ENCODE results near the gene MSL3B.

Gene MSL3B

GRCh38 chr2:233871432-233871831, 3.2 kb upstream of the MSL3B start:
- H3K27ac ChIP-seq (ENCODE audit: low read depth, low read length) = no peak overlapping the region

DNA sequence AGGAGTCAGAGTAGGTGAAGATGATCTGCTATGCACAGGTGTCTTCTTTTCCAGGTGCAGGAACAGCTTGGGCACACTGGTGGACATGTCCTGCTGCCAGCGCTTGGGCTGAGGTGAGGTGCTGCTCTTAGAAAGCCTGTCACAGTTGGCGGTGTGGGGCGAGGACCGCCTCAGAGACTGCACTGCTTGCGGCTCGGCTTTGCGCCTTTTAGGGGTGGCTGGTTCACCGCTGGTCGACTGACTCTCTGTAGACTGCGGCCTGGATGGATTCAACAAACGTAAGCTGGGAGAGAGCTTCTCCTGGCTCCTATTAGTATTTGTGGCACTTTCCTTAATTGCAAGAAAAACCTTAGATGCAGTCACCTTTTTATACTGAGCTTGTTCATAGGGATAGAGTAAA, 1.7 kb downstream of the MSL3B start:
- no peak overlapping the region for H3K27ac ChIP-seq (ENCODE audit: low read depth, low read length)
- H3K9ac ChIP-seq (ENCODE audit: low read length) = no peak overlapping the region
- H2AFZ ChIP-seq (ENCODE audit: low read depth, low read length, poor library complexity, severe bottlenecking) = no peak overlapping the region
- H3K27me3 ChIP-seq (ENCODE audit: insufficient read depth, low read length) = no peaks in the 10 kb centered on the region
- no peak for TF ChIP-seq CBX3 (IDR thresholded peaks at IDR 0.05; ENCODE audit: low read depth)
- TF ChIP-seq EZH2phosphoT487 (IDR thresholded peaks at IDR 0.05; ENCODE audit: borderline replicate concordance) = no peak
- no peak for TF ChIP-seq ZFX (IDR thresholded peaks at IDR 0.05)
- TF ChIP-seq RAD21 (IDR thresholded peaks at IDR 0.05; ENCODE audit: low read depth) = no peak
- no peak for TF ChIP-seq ELF1 (IDR thresholded peaks at IDR 0.05; ENCODE audit: borderline replicate concordance, low read depth)
- no peak for TF ChIP-seq POLR2AphosphoS5 (IDR thresholded peaks at IDR 0.05; ENCODE audit: low read depth, low read length)
- TF ChIP-seq, protein P1, sequence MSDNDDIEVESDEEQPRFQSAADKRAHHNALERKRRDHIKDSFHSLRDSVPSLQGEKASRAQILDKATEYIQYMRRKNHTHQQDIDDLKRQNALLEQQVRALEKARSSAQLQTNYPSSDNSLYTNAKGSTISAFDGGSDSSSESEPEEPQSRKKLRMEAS (IDR thresholded peaks at IDR 0.05) = no peak
- no peak for TF ChIP-seq SIN3A (IDR thresholded peaks at IDR 0.05; ENCODE audit: low read depth)
- no peak for TF ChIP-seq POLR2A (IDR thresholded peaks at IDR 0.05; ENCODE audit: borderline replicate concordance, extremely low read depth, insufficient read depth, insufficient read length)
- TF ChIP-seq, protein P2, sequence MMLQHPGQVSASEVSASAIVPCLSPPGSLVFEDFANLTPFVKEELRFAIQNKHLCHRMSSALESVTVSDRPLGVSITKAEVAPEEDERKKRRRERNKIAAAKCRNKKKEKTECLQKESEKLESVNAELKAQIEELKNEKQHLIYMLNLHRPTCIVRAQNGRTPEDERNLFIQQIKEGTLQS (IDR thresholded peaks at IDR 0.05) = no peak
- TF ChIP-seq, protein P3, sequence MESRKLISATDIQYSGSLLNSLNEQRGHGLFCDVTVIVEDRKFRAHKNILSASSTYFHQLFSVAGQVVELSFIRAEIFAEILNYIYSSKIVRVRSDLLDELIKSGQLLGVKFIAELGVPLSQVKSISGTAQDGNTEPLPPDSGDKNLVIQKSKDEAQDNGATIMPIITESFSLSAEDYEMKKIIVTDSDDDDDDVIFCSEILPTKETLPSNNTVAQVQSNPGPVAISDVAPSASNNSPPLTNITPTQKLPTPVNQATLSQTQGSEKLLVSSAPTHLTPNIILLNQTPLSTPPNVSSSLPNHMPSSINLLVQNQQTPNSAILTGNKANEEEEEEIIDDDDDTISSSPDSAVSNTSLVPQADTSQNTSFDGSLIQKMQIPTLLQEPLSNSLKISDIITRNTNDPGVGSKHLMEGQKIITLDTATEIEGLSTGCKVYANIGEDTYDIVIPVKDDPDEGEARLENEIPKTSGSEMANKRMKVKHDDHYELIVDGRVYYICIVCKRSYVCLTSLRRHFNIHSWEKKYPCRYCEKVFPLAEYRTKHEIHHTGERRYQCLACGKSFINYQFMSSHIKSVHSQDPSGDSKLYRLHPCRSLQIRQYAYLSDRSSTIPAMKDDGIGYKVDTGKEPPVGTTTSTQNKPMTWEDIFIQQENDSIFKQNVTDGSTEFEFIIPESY (IDR thresholded peaks at IDR 0.05; ENCODE audit: extremely low read depth, insufficient replicate concordance, low read length) = no peak
- TF ChIP-seq TCF7L2 (IDR thresholded peaks at IDR 0.05; ENCODE audit: borderline replicate concordance, extremely low read depth, insufficient read depth, insufficient read length) = no peak
- TF ChIP-seq, protein P4, sequence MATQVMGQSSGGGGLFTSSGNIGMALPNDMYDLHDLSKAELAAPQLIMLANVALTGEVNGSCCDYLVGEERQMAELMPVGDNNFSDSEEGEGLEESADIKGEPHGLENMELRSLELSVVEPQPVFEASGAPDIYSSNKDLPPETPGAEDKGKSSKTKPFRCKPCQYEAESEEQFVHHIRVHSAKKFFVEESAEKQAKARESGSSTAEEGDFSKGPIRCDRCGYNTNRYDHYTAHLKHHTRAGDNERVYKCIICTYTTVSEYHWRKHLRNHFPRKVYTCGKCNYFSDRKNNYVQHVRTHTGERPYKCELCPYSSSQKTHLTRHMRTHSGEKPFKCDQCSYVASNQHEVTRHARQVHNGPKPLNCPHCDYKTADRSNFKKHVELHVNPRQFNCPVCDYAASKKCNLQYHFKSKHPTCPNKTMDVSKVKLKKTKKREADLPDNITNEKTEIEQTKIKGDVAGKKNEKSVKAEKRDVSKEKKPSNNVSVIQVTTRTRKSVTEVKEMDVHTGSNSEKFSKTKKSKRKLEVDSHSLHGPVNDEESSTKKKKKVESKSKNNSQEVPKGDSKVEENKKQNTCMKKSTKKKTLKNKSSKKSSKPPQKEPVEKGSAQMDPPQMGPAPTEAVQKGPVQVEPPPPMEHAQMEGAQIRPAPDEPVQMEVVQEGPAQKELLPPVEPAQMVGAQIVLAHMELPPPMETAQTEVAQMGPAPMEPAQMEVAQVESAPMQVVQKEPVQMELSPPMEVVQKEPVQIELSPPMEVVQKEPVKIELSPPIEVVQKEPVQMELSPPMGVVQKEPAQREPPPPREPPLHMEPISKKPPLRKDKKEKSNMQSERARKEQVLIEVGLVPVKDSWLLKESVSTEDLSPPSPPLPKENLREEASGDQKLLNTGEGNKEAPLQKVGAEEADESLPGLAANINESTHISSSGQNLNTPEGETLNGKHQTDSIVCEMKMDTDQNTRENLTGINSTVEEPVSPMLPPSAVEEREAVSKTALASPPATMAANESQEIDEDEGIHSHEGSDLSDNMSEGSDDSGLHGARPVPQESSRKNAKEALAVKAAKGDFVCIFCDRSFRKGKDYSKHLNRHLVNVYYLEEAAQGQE (IDR thresholded peaks at IDR 0.05; ENCODE audit: low read depth) = no peak
- H3K9me2 ChIP-seq (ENCODE audit: insufficient read depth) = no peaks in the 10 kb centered on the region
- peaks cover 0 to 6% of the 10 kb centered on the region in 2 experiments; a peak in 2 of 4 replicates for H3K4me1 ChIP-seq (ENCODE audit: control insufficient read depth in 1 of 2, insufficient read depth in 2 of 2, low read length in 2 of 2)
- ChIA-PET CTCF (no interaction called here), RAD21 (ENCODE audit: low non-redundant PET in 1 of 2, low total read pairs in 2 of 2, uncharacterized antibody in 2 of 2, unreplicated experiment in 2 of 2) (no interaction called here), POLR2A (no interaction called here)
- H3K36me3 ChIP-seq (ENCODE audit: control insufficient read depth in 1 of 2, insufficient read depth in 2 of 2, low read length in 2 of 2) = peaks cover 0 to 12% of the 10 kb centered on the region in 2 experiments; a peak in 1 of 4 replicates
- no peak overlapping the region for H3K4me3 ChIP-seq (replicated peaks in 1 of 2; ENCODE audit: low read depth in 1 of 2, low read length in 2 of 2)
- no peak for ATAC-seq
- peaks cover 34% of the 10 kb centered on the region for H3K79me2 ChIP-seq (ENCODE audit: insufficient read depth, low read length)
- 0 out of 4 replicates have a peak, but pooled peaks cover 0 to 3% of the 10 kb centered on the region in 2 experiments for H3K9me3 ChIP-seq (ENCODE audit: control insufficient read depth in 1 of 2, insufficient read depth in 1 of 2, low read depth in 1 of 2, low read length in 2 of 2)
- intact Hi-C loops (cut with micrococcal nuclease) = no loop called here
- H3K4me2 ChIP-seq (ENCODE audit: low read length) = no peak overlapping the region
- BruUV-seq (replicated peaks) = no TSS peak
- no peaks in the 10 kb centered on the region for H4K20me1 ChIP-seq (ENCODE audit: insufficient read depth)
- DNase-seq (ENCODE audit: low read depth, low spot score) = no peak

More at GRCh38 chr2:233871432-233871831, 3.2 kb upstream of the MSL3B start:
- H3K36me3 ChIP-seq (ENCODE audit: control insufficient read depth in 1 of 2, insufficient read depth in 2 of 2, low read length in 2 of 2) = peaks cover 0 to 2% of the 10 kb centered on the region in 2 experiments; a peak in 1 of 4 replicates
- H3K4me3 ChIP-seq (replicated peaks in 1 of 2; ENCODE audit: low read depth in 1 of 2, low read length in 2 of 2) = no peak overlapping the region
- no peak for ATAC-seq
- no peak overlapping the region for H3K9ac ChIP-seq (ENCODE audit: low read length)
- H3K9me2 ChIP-seq (ENCODE audit: insufficient read depth) = no peaks in the 10 kb centered on the region
- peaks cover 0 to 6% of the 10 kb centered on the region in 2 experiments; a peak in 2 of 4 replicates for H3K4me1 ChIP-seq (ENCODE audit: control insufficient read depth in 1 of 2, insufficient read depth in 2 of 2, low read length in 2 of 2)
- peaks cover 16% of the 10 kb centered on the region; the same call in 1 of the 2 replicates for H3K79me2 ChIP-seq (ENCODE audit: insufficient read depth, low read length)
- DNase-seq (ENCODE audit: low read depth, low spot score) = no peak
- TF ChIP-seq POLR2AphosphoS5 (IDR thresholded peaks at IDR 0.05; ENCODE audit: low read depth, low read length) (no peak), EZH2 (IDR thresholded peaks at IDR 0.05) (no peak), CBX3 (IDR thresholded peaks at IDR 0.05; ENCODE audit: low read depth) (no peak)
- H3K4me2 ChIP-seq (ENCODE audit: low read length) = no peak overlapping the region
- RAD21 ChIA-PET (ENCODE audit: low non-redundant PET in 1 of 2, low total read pairs in 2 of 2, uncharacterized antibody in 2 of 2, unreplicated experiment in 2 of 2) = no interaction called here
- CTCF ChIA-PET = no interaction called here
- POLR2A ChIA-PET = no interaction called here
- 0 out of 4 replicates have a peak, but pooled peaks cover 0 to 3% of the 10 kb centered on the region in 2 experiments for H3K9me3 ChIP-seq (ENCODE audit: control insufficient read depth in 1 of 2, insufficient read depth in 1 of 2, low read depth in 1 of 2, low read length in 2 of 2)
- no peaks in the 10 kb centered on the region for H4K20me1 ChIP-seq (ENCODE audit: insufficient read depth)
- intact Hi-C loops (cut with micrococcal nuclease) = no loop called here
- H2AFZ ChIP-seq (ENCODE audit: low read depth, low read length, poor library complexity, severe bottlenecking) = no peak overlapping the region
- BruUV-seq (replicated peaks) = no TSS peak
- H3K27me3 ChIP-seq (ENCODE audit: insufficient read depth, low read length) = no peaks in the 10 kb centered on the region

Measured in HCT116 (cell line).